T-helper 22 cell (primary cell): Measurements from ENCODE around the gene CLEC4G.

Experiments used
- DNase-seq: peaks from one replicate; pipeline ENCODE4 v3.0.0-alpha.2; 2020; ENCODE audit warnings: low read depth

Gene CLEC4G

GRCh38 chr19:7697721-7698287 is 34.1 kb downstream of the CLEC4G start:
- DNase-seq = no peak

- DNase-seq = no peak
Measured at GRCh38 chr19:7694499-7694898, 37.4 kb downstream of the CLEC4G start.

GRCh38 chr19:7692417-7693088 is 39.4 kb downstream of the CLEC4G start:
- DNase-seq = no peak

DNA sequence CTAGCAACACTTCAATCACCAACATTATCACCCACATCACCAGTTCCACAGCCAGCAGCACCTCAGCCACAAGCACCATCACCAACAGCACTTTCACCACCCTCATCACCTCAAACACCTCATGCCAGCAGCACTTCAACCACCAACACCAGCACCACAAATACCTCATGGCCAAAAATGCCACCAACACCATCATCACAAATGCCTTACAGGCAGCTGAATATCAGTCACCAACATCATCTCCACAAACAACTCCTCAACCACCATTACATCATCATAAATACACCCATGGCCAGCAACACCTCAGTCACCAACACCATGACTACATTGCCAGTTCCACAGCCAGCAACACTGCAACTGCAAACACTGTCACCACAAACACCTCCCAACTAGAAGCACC is 40.4 kb downstream of the CLEC4G start:
- DNase-seq = no peak

DNA sequence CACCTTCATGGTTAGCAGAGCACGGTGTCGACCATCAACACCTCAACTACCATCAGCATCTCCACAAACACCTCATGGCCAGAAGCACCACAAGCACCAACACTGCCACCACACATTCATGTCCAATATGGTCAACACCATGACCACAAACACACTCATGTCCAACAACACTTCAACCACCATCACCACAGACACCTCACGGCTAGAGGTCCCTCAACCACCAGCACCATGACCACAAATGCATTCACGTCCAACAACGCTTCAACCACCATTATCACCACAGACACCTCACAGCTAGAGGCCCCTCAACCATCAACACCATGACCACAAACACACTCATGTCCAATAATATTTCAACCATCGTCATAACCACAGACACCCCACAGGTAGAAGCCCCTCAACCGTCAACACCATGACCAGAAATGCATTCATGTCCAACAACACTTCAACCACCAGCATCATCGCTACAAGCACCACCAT is 41.1 kb downstream of the CLEC4G start:
- no peak for DNase-seq

DNA sequence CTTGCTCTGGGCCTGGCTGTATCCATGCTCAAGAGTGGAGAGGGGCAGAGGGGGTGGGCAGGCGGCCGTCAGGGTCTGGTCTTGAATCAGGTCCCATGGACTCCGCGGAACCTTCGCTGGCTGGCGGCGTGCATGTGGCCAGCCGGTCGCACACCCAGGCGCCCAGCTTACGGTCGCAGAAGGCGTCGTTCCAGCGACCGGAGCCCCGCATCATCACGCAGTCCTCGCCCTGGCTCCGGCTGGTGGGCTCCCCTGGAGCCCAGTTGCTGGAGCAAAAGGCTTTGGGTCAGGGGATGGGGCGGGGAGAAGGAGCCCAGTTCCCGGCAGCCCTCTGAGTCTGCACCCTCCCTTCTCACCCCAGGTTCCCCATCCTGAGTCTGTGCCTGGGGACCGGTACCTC is 42.7 kb downstream of the CLEC4G start:
- no peak for DNase-seq

GRCh38 chr19:7687177-7687576 is 44.7 kb downstream of the CLEC4G start:
- DNase-seq = no peak

DNA sequence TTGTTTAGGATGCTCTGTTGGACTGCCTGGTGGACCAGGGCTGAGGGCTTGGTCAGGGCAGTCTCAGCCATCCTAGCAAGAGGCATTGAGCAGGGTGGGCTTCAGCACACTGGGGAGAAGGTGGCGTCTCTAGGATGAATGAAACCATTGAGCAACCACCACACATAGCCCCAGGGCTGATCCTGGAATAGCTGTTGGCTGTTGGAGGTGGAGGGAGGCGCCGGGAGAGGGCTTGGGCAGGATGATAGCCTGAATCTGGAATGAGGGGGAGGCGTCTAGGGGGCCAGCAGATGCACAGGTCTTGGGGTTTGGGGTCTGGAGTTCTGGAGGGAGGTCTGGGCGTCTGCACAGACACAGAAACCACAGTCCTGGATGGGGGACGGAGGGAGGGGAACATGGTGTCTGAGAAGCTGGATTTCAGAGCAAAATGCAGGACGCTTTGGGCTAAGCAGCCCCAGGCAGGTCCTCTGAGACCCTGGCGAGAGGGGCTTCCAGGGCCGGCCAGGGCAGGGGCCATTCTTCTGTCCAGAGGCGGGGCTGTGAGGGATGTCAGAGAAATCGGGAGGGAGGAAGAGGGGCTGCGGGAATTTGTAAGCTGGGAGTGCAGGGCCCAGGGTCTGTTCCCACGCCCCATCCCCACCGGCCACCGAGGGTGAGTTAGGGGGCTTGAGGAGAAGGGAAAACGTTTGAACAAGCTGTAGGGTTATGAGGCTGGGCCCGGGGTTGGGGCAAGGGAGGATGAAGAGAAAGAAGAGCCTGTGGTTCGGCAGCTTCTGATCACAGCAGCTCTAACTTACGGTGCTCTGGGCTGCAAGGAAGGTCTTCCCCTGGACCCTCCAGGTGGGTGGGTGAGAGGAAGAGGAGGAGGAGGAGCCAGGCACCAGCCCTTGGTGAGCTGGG is 46.1 kb downstream of the CLEC4G start:
- DNase-seq = no peak

- DNase-seq = no peak
Measured at GRCh38 chr19:7682175-7682855, 49.6 kb downstream of the CLEC4G start.

DNA sequence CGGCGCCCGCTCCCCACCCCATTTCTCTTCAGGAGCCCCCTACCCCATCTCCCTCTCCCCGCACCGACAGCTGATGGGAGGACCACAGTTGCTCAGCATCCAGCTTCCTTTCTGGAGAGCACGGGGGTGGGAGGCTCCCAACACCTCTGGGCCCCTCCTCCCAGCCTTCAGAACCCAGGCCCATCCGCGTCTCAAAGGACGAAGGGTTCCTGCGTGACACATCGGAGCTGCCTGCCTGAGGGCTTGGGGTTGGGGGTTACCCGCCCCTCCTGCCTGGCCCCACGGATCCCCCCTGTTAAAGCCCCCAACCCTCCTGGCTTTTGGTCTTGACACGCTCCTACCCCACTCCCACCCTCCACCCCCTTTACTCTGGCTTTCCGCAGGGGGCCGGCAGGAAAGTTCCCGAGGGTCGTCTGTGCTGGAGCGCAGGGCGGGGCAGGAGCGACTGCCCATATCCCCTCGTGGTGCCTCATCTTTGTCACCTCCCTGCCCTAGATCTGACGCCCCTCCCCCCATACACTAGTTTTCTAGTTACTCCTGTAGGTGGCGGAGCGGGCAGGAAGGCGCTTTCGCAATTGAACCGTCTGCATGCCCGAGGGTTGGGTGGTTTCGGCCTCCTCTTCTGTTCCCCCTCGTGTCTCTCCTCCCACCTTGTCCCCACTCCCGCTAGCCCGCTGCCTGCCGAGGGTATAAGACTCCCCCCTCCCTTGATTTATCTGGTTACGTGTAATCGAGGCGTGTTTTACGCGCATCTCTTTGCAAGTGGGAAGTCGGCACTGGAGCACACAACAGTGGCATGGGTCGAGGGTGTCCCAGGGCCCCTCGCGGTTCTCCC is 50.4 kb downstream of the CLEC4G start:
- peak; percentile 63 for DNase-seq

GRCh38 chr19:7680606-7681339 is 51.1 kb downstream of the CLEC4G start, which contains the start of gene TRAPPC5:
Gene TRAPPC5, plus strand, starts transcription at chr19:7680833. Its CDS starts 1,421 bp downstream, at chr19:7682254.
- DNase-seq = peak; percentile 71

- no peak for DNase-seq
Measured at GRCh38 chr19:7679771-7680605, 51.9 kb downstream of the CLEC4G start.

- peak; percentile 61 for DNase-seq
Measured at GRCh38 chr19:7678971-7679751, 52.7 kb downstream of the CLEC4G start.
